ENCODE measurements around the gene HMX3.

HMX3 gene

DNA sequence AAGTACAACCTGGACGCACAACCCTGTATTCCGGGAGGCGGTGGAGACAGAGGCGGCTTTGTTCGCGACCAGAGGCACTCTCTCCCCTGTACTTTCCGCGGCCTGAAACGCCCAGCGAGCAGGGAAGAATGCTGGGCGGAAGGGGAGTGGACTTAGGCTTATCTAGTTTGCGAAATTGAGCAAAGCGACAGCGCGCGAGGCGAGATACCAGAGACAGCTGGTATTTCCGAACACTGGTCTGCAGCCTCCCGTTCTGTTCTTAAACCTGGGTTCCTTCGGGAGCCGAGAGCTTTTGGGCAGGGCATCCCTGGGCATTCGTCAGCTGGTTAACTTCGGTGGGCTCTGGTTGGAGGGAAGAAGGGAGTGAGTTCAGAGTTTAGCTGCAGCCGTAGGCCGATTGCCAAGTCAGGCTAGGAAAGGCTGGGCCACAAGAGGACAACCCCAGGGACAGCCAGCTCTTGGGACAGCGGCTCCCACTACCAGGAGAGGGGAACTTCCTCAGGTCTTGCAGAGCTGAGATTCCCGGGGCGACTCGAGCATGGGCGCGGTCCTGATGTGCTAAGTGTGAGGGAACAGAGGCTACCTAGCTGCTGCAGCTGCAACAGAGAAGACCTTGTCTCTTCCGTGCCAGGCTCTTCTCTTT lies 3.9 kb downstream of the HMX3 start:
- Histone ChIP-seq H2AFZ (ENCODE audit: insufficient read depth, low read length, poor library complexity) (no peak overlapping the region), H3K9me3 (ENCODE audit: insufficient read depth, low read depth, low read length) (peaks cover 8% of the 10 kb centered on the region), H2BK12ac (ENCODE audit: low read length) (no peak overlapping the region), H3K79me2 (ENCODE audit: control insufficient read depth, insufficient read depth, low read length, poor library complexity) (no peaks in the 10 kb centered on the region), H2BK5ac (ENCODE audit: low read depth, low read length, poor library complexity) (no peak overlapping the region), H4K8ac (ENCODE audit: low read depth, low read length) (no peak overlapping the region), H3K4me3 (ENCODE audit: low read depth, low read length) (no peak overlapping the region), H3K27me3 (ENCODE audit: insufficient read depth, low read length) (peaks cover 95% of the 10 kb centered on the region), H3K18ac (ENCODE audit: low read length) (no peak overlapping the region), H3K27ac (ENCODE audit: low read depth, low read length) (no peak overlapping the region), H3K36me3 (ENCODE audit: control insufficient read depth in 1 of 2, insufficient read depth in 2 of 2, low read length in 2 of 2) (no peaks in the 10 kb centered on the region), H3K4ac (ENCODE audit: low read depth, low read length) (no peak overlapping the region), H3K9ac (ENCODE audit: low read length) (no peak overlapping the region), H2AK5ac (ENCODE audit: low read length) (no peak overlapping the region), H3K79me1 (ENCODE audit: low read length) (no peaks in the 10 kb centered on the region), H2BK120ac (ENCODE audit: insufficient read depth, low read length, poor library complexity) (no peak overlapping the region), H3K23ac (ENCODE audit: low read length) (no peak overlapping the region), H3K4me1 (ENCODE audit: control insufficient read depth in 1 of 2, insufficient read depth in 2 of 2, low read length in 2 of 2) (peaks cover 15 to 31% of the 10 kb centered on the region in 2 experiments), H3K4me2 (ENCODE audit: low read length) (peak overlapping the region; percentile 17), H3K14ac (ENCODE audit: low read length) (no peak overlapping the region), H4K91ac (ENCODE audit: low read depth, low read length) (no peak overlapping the region), H4K12ac (ENCODE audit: low read depth, low read length) (no peak overlapping the region)
- WGBS (ENCODE audit: extremely low coverage, insufficient coverage, insufficient read length) = no CpG with 5 or more reads among the region's 32 CpGs
- peak in 1 of 2 donors; percentile 56 for DNase-seq

GRCh38 chr10:123140164-123140982 lies 4.6 kb downstream of the HMX3 start:
- no CpG with 5 or more reads among the region's 43 CpGs for WGBS (ENCODE audit: extremely low coverage, insufficient coverage, insufficient read length)
- no peak overlapping the region for H3K4ac ChIP-seq (ENCODE audit: low read depth, low read length)
- H3K27me3 ChIP-seq (ENCODE audit: insufficient read depth, low read length) = peaks cover 95% of the 10 kb centered on the region
- H3K4me1 ChIP-seq (ENCODE audit: control insufficient read depth in 1 of 2, insufficient read depth in 2 of 2, low read length in 2 of 2) = peaks cover 12 to 28% of the 10 kb centered on the region in 2 experiments
- no peak overlapping the region for H4K12ac ChIP-seq (ENCODE audit: low read depth, low read length)
- H3K18ac ChIP-seq (ENCODE audit: low read length) = no peak overlapping the region
- no peak overlapping the region for H2AK5ac ChIP-seq (ENCODE audit: low read length)
- H4K8ac ChIP-seq (ENCODE audit: low read depth, low read length) = no peak overlapping the region
- no peak for DNase-seq
- H2BK5ac ChIP-seq (ENCODE audit: low read depth, low read length, poor library complexity) = no peak overlapping the region
- no peaks in the 10 kb centered on the region for H3K36me3 ChIP-seq (ENCODE audit: control insufficient read depth in 1 of 2, insufficient read depth in 2 of 2, low read length in 2 of 2)
- peaks cover 7% of the 10 kb centered on the region for H3K9me3 ChIP-seq (ENCODE audit: insufficient read depth, low read depth, low read length)
- no peak overlapping the region for H3K4me3 ChIP-seq (ENCODE audit: low read depth, low read length)
- H3K14ac ChIP-seq (ENCODE audit: low read length) = no peak overlapping the region
- no peak overlapping the region for H2BK120ac ChIP-seq (ENCODE audit: insufficient read depth, low read length, poor library complexity)
- no peak overlapping the region for H2BK12ac ChIP-seq (ENCODE audit: low read length)
- H3K23ac ChIP-seq (ENCODE audit: low read length) = no peak overlapping the region
- H3K27ac ChIP-seq (ENCODE audit: low read depth, low read length) = no peak overlapping the region
- H2AFZ ChIP-seq (ENCODE audit: insufficient read depth, low read length, poor library complexity) = no peak overlapping the region
- H3K4me2 ChIP-seq (ENCODE audit: low read length) = no peak overlapping the region
- no peak overlapping the region for H3K9ac ChIP-seq (ENCODE audit: low read length)
- no peaks in the 10 kb centered on the region for H3K79me1 ChIP-seq (ENCODE audit: low read length)
- H3K79me2 ChIP-seq (ENCODE audit: control insufficient read depth, insufficient read depth, low read length, poor library complexity) = no peaks in the 10 kb centered on the region
- no peak overlapping the region for H4K91ac ChIP-seq (ENCODE audit: low read depth, low read length)

GRCh38 chr10:123140983-123141390 lies 5.2 kb downstream of the HMX3 start:
- H3K23ac ChIP-seq (ENCODE audit: low read length) = no peak overlapping the region
- no peak overlapping the region for H2BK120ac ChIP-seq (ENCODE audit: insufficient read depth, low read length, poor library complexity)
- no peak overlapping the region for H3K4me2 ChIP-seq (ENCODE audit: low read length)
- H3K36me3 ChIP-seq (ENCODE audit: control insufficient read depth in 1 of 2, insufficient read depth in 2 of 2, low read length in 2 of 2) = no peaks in the 10 kb centered on the region
- H2AFZ ChIP-seq (ENCODE audit: insufficient read depth, low read length, poor library complexity) = no peak overlapping the region
- H4K8ac ChIP-seq (ENCODE audit: low read depth, low read length) = no peak overlapping the region
- H4K91ac ChIP-seq (ENCODE audit: low read depth, low read length) = no peak overlapping the region
- no peak overlapping the region for H2BK5ac ChIP-seq (ENCODE audit: low read depth, low read length, poor library complexity)
- H3K9ac ChIP-seq (ENCODE audit: low read length) = no peak overlapping the region
- no peaks in the 10 kb centered on the region for H3K79me2 ChIP-seq (ENCODE audit: control insufficient read depth, insufficient read depth, low read length, poor library complexity)
- no peak overlapping the region for H3K4ac ChIP-seq (ENCODE audit: low read depth, low read length)
- H2BK12ac ChIP-seq (ENCODE audit: low read length) = no peak overlapping the region
- peaks cover 8 to 23% of the 10 kb centered on the region in 2 experiments for H3K4me1 ChIP-seq (ENCODE audit: control insufficient read depth in 1 of 2, insufficient read depth in 2 of 2, low read length in 2 of 2)
- no peak overlapping the region for H3K14ac ChIP-seq (ENCODE audit: low read length)
- no peak for DNase-seq
- no peak overlapping the region for H2AK5ac ChIP-seq (ENCODE audit: low read length)
- H3K79me1 ChIP-seq (ENCODE audit: low read length) = no peaks in the 10 kb centered on the region
- H3K9me3 ChIP-seq (ENCODE audit: insufficient read depth, low read depth, low read length) = peaks cover 4% of the 10 kb centered on the region
- H4K12ac ChIP-seq (ENCODE audit: low read depth, low read length) = no peak overlapping the region
- H3K27ac ChIP-seq (ENCODE audit: low read depth, low read length) = no peak overlapping the region
- no peak overlapping the region for H3K18ac ChIP-seq (ENCODE audit: low read length)
- H3K4me3 ChIP-seq (ENCODE audit: low read depth, low read length) = no peak overlapping the region
- peaks cover 95% of the 10 kb centered on the region for H3K27me3 ChIP-seq (ENCODE audit: insufficient read depth, low read length)
- WGBS (ENCODE audit: extremely low coverage, insufficient coverage, insufficient read length) = no CpG with 5 or more reads among the region's 6 CpGs

GRCh38 chr10:123141791-123142700 lies 6.3 kb downstream of the HMX3 start:
- Histone ChIP-seq H3K23ac (ENCODE audit: low read length) (no peak overlapping the region), H2AFZ (ENCODE audit: insufficient read depth, low read length, poor library complexity) (no peak overlapping the region), H2BK120ac (ENCODE audit: insufficient read depth, low read length, poor library complexity) (no peak overlapping the region), H3K79me1 (ENCODE audit: low read length) (no peaks in the 10 kb centered on the region), H3K9ac (ENCODE audit: low read length) (no peak overlapping the region), H3K4me1 (ENCODE audit: control insufficient read depth in 1 of 2, insufficient read depth in 2 of 2, low read length in 2 of 2) (peaks cover 3 to 16% of the 10 kb centered on the region in 2 experiments), H3K4me2 (ENCODE audit: low read length) (no peak overlapping the region), H3K14ac (ENCODE audit: low read length) (no peak overlapping the region), H3K9me3 (ENCODE audit: insufficient read depth, low read depth, low read length) (peaks cover 6% of the 10 kb centered on the region), H3K18ac (ENCODE audit: low read length) (no peak overlapping the region), H4K12ac (ENCODE audit: low read depth, low read length) (no peak overlapping the region), H4K8ac (ENCODE audit: low read depth, low read length) (no peak overlapping the region), H2BK5ac (ENCODE audit: low read depth, low read length, poor library complexity) (no peak overlapping the region), H2AK5ac (ENCODE audit: low read length) (no peak overlapping the region), H3K79me2 (ENCODE audit: control insufficient read depth, insufficient read depth, low read length, poor library complexity) (no peaks in the 10 kb centered on the region), H4K91ac (ENCODE audit: low read depth, low read length) (no peak overlapping the region), H3K4ac (ENCODE audit: low read depth, low read length) (no peak overlapping the region), H3K4me3 (ENCODE audit: low read depth, low read length) (no peak overlapping the region), H3K27ac (ENCODE audit: low read depth, low read length) (no peak overlapping the region), H2BK12ac (ENCODE audit: low read length) (no peak overlapping the region), H3K27me3 (ENCODE audit: insufficient read depth, low read length) (peaks cover 95% of the 10 kb centered on the region), H3K36me3 (ENCODE audit: control insufficient read depth in 1 of 2, insufficient read depth in 2 of 2, low read length in 2 of 2) (no peaks in the 10 kb centered on the region)
- DNase-seq = no peak
- WGBS (ENCODE audit: extremely low coverage, insufficient coverage, insufficient read length) = no CpG with 5 or more reads among the region's 38 CpGs
